MV-4-11 (cell line): Measurements from ENCODE around the gene HEXIM2.
"Not testable (repeated sequence)": the region's sequence is repeated elsewhere in the genome, so short reads cannot be mapped to it uniquely, and the experiment has no call there.

Experiments used
- DNase-seq: peaks from one replicate; lab custom pipeline; 2025; lab: John Stamatoyannopoulos, UW

HEXIM2 gene

GRCh38 chr17:45161288-45162024 lies at the start of gene HEXIM2:
Gene HEXIM2, plus strand, starts transcription at chr17:45161875. Its CDS starts 919 bp downstream, at chr17:45162794.
- peak; percentile 100 for DNase-seq

GRCh38 chr17:45112559-45113423 lies 48.9 kb upstream of the HEXIM2 start:
- no peak for DNase-seq

GRCh38 chr17:45113424-45113754 lies 48.3 kb upstream of the HEXIM2 start:
- DNase-seq: no peak

- no peak for DNase-seq
Measured at GRCh38 chr17:45114117-45114932, 47.4 kb upstream of the HEXIM2 start.

- no peak for DNase-seq
Measured at GRCh38 chr17:45115015-45115625, 46.6 kb upstream of the HEXIM2 start.

- no peak for DNase-seq
Measured at GRCh38 chr17:45115871-45116270, 45.8 kb upstream of the HEXIM2 start.

GRCh38 chr17:45116434-45117016 lies 45.1 kb upstream of the HEXIM2 start:
- no peak for DNase-seq

- no peak for DNase-seq
Measured at GRCh38 chr17:45117334-45117733, 44.3 kb upstream of the HEXIM2 start.

GRCh38 chr17:45117848-45118646 lies 43.6 kb upstream of the HEXIM2 start:
- no peak for DNase-seq

- no peak for DNase-seq
Measured at GRCh38 chr17:45118691-45119090, 43.0 kb upstream of the HEXIM2 start.

GRCh38 chr17:45119964-45120363 lies 41.7 kb upstream of the HEXIM2 start:
- DNase-seq: no peak

GRCh38 chr17:45120558-45120957 lies 41.1 kb upstream of the HEXIM2 start:
- DNase-seq: no peak

- no peak for DNase-seq
Measured at GRCh38 chr17:45121055-45121454, 40.6 kb upstream of the HEXIM2 start.

GRCh38 chr17:45123076-45123770 lies 38.5 kb upstream of the HEXIM2 start:
- no peak for DNase-seq

- DNase-seq: peak; percentile 85
Measured at GRCh38 chr17:45123930-45124796, 37.5 kb upstream of the HEXIM2 start.

GRCh38 chr17:45124797-45125122 lies 36.9 kb upstream of the HEXIM2 start:
- DNase-seq: not testable (repeated sequence)

- no peak for DNase-seq
Measured at GRCh38 chr17:45125509-45125908, 36.2 kb upstream of the HEXIM2 start.

- no peak for DNase-seq
Measured at GRCh38 chr17:45127207-45127547, 34.5 kb upstream of the HEXIM2 start.

GRCh38 chr17:45127548-45128300 lies 34.0 kb upstream of the HEXIM2 start:
- no peak for DNase-seq
